IMR-90 (cell line): ENCODE data around the gene MYCBP. TPM values are rescaled to one million over a fixed set of nuclear protein-coding genes. Genes with fewer than 3 reads are reported as not detected.

Experiments
- ATAC-seq: fragments of 200-7000 bp; cut with Tn5 transposase; 2 replicates; pipeline ENCODE4 v1.9.1; 2020; ENCODE audit warnings: low read depth, mild to moderate bottlenecking, moderate library complexity
- BruUV-seq: library from RNA; stranded (reverse); fragments of 400-500 nt; replicated peaks from 2 replicates; lab custom pipeline; 2021; lab: Mats Ljungman, UMichigan
- CTCF ChIA-PET: fragments of 300-600 bp; formaldehyde crosslinking; extraction: SDS; loops from one replicate; lab custom pipeline; 2021; ENCODE audit warnings: antibody characterized with exemption; lab: Yijun Ruan, JAX
- POLR2A ChIA-PET: fragments of 300-600 bp; sonication (Branson Sonifier 250); formaldehyde crosslinking; loops from one replicate; lab custom pipeline; 2022; ENCODE audit warnings: antibody characterized with exemption; ENCODE audit not compliant: unreplicated experiment; lab: Charles Lee
- DNase-seq: peaks from one replicate; pipeline ENCODE4 v3.0.0; 2013
- H2AFZ ChIP-seq: replicated peaks from 2 replicates; pipeline ENCODE3; 2013; ENCODE audit warnings: low read length, mild to moderate bottlenecking; ENCODE audit not compliant: poor library complexity
- H2AK5ac ChIP-seq: 2 replicates; pipeline ENCODE4 v1.6.1; 2013; ENCODE audit warnings: low read depth, low read length, inconsistent platforms
- H2AK9ac ChIP-seq: replicated peaks from 2 replicates; pipeline ENCODE3; 2013; ENCODE audit warnings: mild to moderate bottlenecking, low read depth, low read length, moderate library complexity; ENCODE audit not compliant: poor library complexity
- H2BK120ac ChIP-seq: 2 replicates; pipeline ENCODE4 v1.6.1; 2013; ENCODE audit warnings: low read depth, low read length, inconsistent platforms
- H2BK15ac ChIP-seq: 3 replicates; pipeline ENCODE4 v1.6.1; 2013; ENCODE audit warnings: low read depth, low read length, inconsistent platforms
- H2BK20ac ChIP-seq: 2 replicates; pipeline ENCODE4 v1.6.1; 2013; ENCODE audit warnings: low read depth, mild to moderate bottlenecking, inconsistent platforms, low read length, moderate library complexity
- H2BK5ac ChIP-seq: 2 replicates; pipeline ENCODE4 v1.6.1; 2013; ENCODE audit warnings: mild to moderate bottlenecking, low read depth, low read length, inconsistent platforms; ENCODE audit not compliant: poor library complexity, severe bottlenecking
- H3K14ac ChIP-seq: replicated peaks from 2 replicates; pipeline ENCODE4 v1.6.1; 2013; ENCODE audit warnings: low read depth, low read length, inconsistent platforms
- H3K18ac ChIP-seq: 2 replicates; pipeline ENCODE4 v1.6.1; 2013; ENCODE audit warnings: low read depth, low read length, control low read depth
- H3K23ac ChIP-seq: 2 replicates; pipeline ENCODE4 v1.6.1; 2013; ENCODE audit warnings: low read depth, low read length, inconsistent platforms
- H3K27ac ChIP-seq: 2 replicates; pipeline ENCODE4 v1.5.1; 2013; ENCODE audit warnings: mild to moderate bottlenecking, control low read depth, low read length; ENCODE audit not compliant: insufficient read depth
- H3K27me3 ChIP-seq: 2 replicates; pipeline ENCODE4 v1.6.1; 2013; ENCODE audit warnings: low read length; ENCODE audit not compliant: control insufficient read depth, insufficient read depth
- H3K36me3 ChIP-seq: 2 replicates; pipeline ENCODE4 v1.6.1; 2013; ENCODE audit warnings: low read length, mixed read lengths; ENCODE audit not compliant: control insufficient read depth, insufficient read depth
- H3K4ac ChIP-seq: 2 replicates; pipeline ENCODE4 v1.6.1; 2013; ENCODE audit warnings: low read depth, low read length, inconsistent platforms
- H3K4me1 ChIP-seq: 2 replicates; pipeline ENCODE4 v1.6.1; 2013; ENCODE audit warnings: low read length, mixed read lengths; ENCODE audit not compliant: control insufficient read depth, insufficient read depth
- H3K4me2 ChIP-seq: 2 replicates; pipeline ENCODE4 v1.6.1; 2013; ENCODE audit warnings: low read depth, mild to moderate bottlenecking, control low read depth, low read length, moderate library complexity
- H3K4me3 ChIP-seq: 2 replicates; pipeline ENCODE4 v1.5.1; 2013; ENCODE audit warnings: low read depth, mild to moderate bottlenecking, control low read depth, low read length, moderate library complexity; ENCODE audit not compliant: insufficient read depth
- H3K56ac ChIP-seq: 2 replicates; pipeline ENCODE4 v1.6.1; 2013; ENCODE audit warnings: low read length, inconsistent platforms; ENCODE audit not compliant: insufficient read depth; ENCODE audit errors: extremely low read depth
- H3K79me1 ChIP-seq, 2 experiments: 2 replicates each; pipeline ENCODE4 v1.6.1; 2013; ENCODE audit warnings: low read length in 2 of 2, inconsistent platforms in 1 of 2, low read depth in 1 of 2
- H3K9ac ChIP-seq: 2 replicates; pipeline ENCODE4 v1.6.1; 2013; ENCODE audit warnings: low read depth, low read length, control low read depth
- H3K9me1 ChIP-seq: 2 replicates; pipeline ENCODE4 v1.6.1; 2013; ENCODE audit warnings: low read length, inconsistent platforms; ENCODE audit not compliant: insufficient read depth
- H3K9me3 ChIP-seq: 2 replicates; pipeline ENCODE4 v1.6.1; 2013; ENCODE audit warnings: low read length; ENCODE audit not compliant: control insufficient read depth, insufficient read depth
- H4K20me1 ChIP-seq: 2 replicates; pipeline ENCODE4 v1.6.1; 2013; ENCODE audit warnings: low read length, inconsistent platforms; ENCODE audit not compliant: insufficient read depth
- H4K5ac ChIP-seq: 2 replicates; pipeline ENCODE4 v1.6.1; 2013; ENCODE audit warnings: mild to moderate bottlenecking, low read depth, low read length, control low read depth
- H4K8ac ChIP-seq, 2 experiments: 2 replicates each; pipeline ENCODE4 v1.6.1; 2013; ENCODE audit warnings: low read depth in 2 of 2, low read length in 2 of 2, control low read depth in 1 of 2, inconsistent platforms in 1 of 2
- H4K91ac ChIP-seq: 2 replicates; pipeline ENCODE4 v1.6.1; 2013; ENCODE audit warnings: low read depth, low read length, inconsistent platforms; ENCODE audit not compliant: insufficient read depth
- BHLHE40 ChIP-seq: fragments of 150-350 bp; IDR thresholded peaks from 2 replicates; pipeline ENCODE4 v1.6.1; 2016; ENCODE audit warnings: mild to moderate bottlenecking, low read depth, low read length
- CEBPB ChIP-seq: IDR thresholded peaks from 2 replicates; pipeline ENCODE4 v1.6.1; 2012; ENCODE audit warnings: low read depth, low read length, improper control_type of control experiment
- CHD1 ChIP-seq: IDR thresholded peaks from 2 replicates; pipeline ENCODE4 v1.6.1; 2012; ENCODE audit warnings: low read depth, low read length, improper control_type of control experiment
- CTCF ChIP-seq: conservative IDR thresholded peaks from 2 replicates; pipeline ENCODE4 v1.5.1; 2012; ENCODE audit warnings: mild to moderate bottlenecking, low read depth, low read length, improper control_type of control experiment
- ELK1 ChIP-seq: fragments of 150-350 bp; IDR thresholded peaks from 2 replicates; pipeline ENCODE4 v1.6.1; 2016; ENCODE audit warnings: low read depth, mild to moderate bottlenecking, low read length, moderate library complexity, borderline replicate concordance
- FOS ChIP-seq: fragments of 150-350 bp; IDR thresholded peaks from 2 replicates; pipeline ENCODE4 v1.6.1; 2016; ENCODE audit warnings: low read depth, low read length
- MAFK ChIP-seq: IDR thresholded peaks from 2 replicates; pipeline ENCODE4 v1.6.1; 2012; ENCODE audit warnings: low read depth, low read length, improper control_type of control experiment
- MAZ ChIP-seq: IDR thresholded peaks from 2 replicates; pipeline ENCODE4 v1.6.1; 2012; ENCODE audit warnings: low read depth, mild to moderate bottlenecking, low read length, improper control_type of control experiment, moderate library complexity, borderline replicate concordance
- MXI1 ChIP-seq: IDR thresholded peaks from 2 replicates; pipeline ENCODE4 v1.6.1; 2012; ENCODE audit warnings: low read depth, mild to moderate bottlenecking, low read length, moderate library complexity, borderline replicate concordance
- NFE2L2 ChIP-seq: fragments of 150-350 bp; IDR thresholded peaks from 2 replicates; pipeline ENCODE4 v1.6.1; 2016; ENCODE audit warnings: low read depth, mild to moderate bottlenecking, low read length
- POLR2A ChIP-seq: IDR thresholded peaks from 2 replicates; pipeline ENCODE4 v1.6.1; 2012; ENCODE audit warnings: mild to moderate bottlenecking, low read depth, low read length
- RAD21 ChIP-seq: IDR thresholded peaks from 2 replicates; pipeline ENCODE4 v1.6.1; 2012; ENCODE audit warnings: low read length, improper control_type of control experiment
- RCOR1 ChIP-seq: IDR thresholded peaks from 2 replicates; pipeline ENCODE4 v1.6.1; 2012; ENCODE audit warnings: mild to moderate bottlenecking, low read length, improper control_type of control experiment; ENCODE audit not compliant: insufficient replicate concordance
- RFX5 ChIP-seq: IDR thresholded peaks from 2 replicates; pipeline ENCODE4 v1.8.0; 2012; ENCODE audit warnings: low read depth, mild to moderate bottlenecking, low read length, moderate library complexity
- SMC3 ChIP-seq: fragments of 150-350 bp; IDR thresholded peaks from 2 replicates; pipeline ENCODE4 v1.6.1; 2016; ENCODE audit warnings: low read depth, mild to moderate bottlenecking, antibody characterized with exemption, low read length, moderate library complexity
- USF2 ChIP-seq: fragments of 150-350 bp; IDR thresholded peaks from 2 replicates; pipeline ENCODE4 v1.6.1; 2017; ENCODE audit warnings: mild to moderate bottlenecking, antibody characterized with exemption, low read length, low read depth
- WGBS, 2 experiments: methylation state at CpG; one replicate each; pipeline versions ENCODE4 v1.1.5 to v1.1.7; 2013; ENCODE audit warnings: missing lambda C conversion rate in 2 of 2; ENCODE audit not compliant: insufficient read length in 1 of 2; ENCODE audit errors: extremely low coverage in 2 of 2; 5-methylcytosine and 5-hydroxymethylcytosine counted together
- dilution Hi-C: fragments of 300-500 bp; cut with HindIII; formaldehyde crosslinking; loops from one replicate; pipeline ENCODE4 v1.14.3; 2018; ENCODE audit warnings: low sequenced_read_pairs; ENCODE audit not compliant: unreplicated experiment
- in situ Hi-C: fragments of 300-500 bp; cut with MboI; formaldehyde crosslinking; loops from 3 replicates; pipeline ENCODE4 v1.14.3; 2019; ENCODE audit warnings: low sequenced_read_pairs, inconsistent platforms, mixed read lengths
- intact Hi-C: fragments of 100-400 bp; cut with micrococcal nuclease; formaldehyde crosslinking; loops from 2 replicates; pipeline ENCODE4 v1.10.0; 2022
- polyA plus RNA-seq, 3 experiments: library from polyadenylated mRNA; depleted of rRNA; stranded (reverse); fragments of >200 nt; gene quantifications; 2 replicates each; pipeline ENCODE4 v1.2.3, GENCODE V29; 2012; ENCODE audit warnings: low replicate concordance in 1 of 3
- total RNA-seq: library from RNA; depleted of rRNA; stranded (reverse); fragments of >200 nt; gene quantifications from 2 replicates; pipeline ENCODE4 v1.2.3, GENCODE V29; 2012

MYCBP gene
- total and polyA plus RNA-seq, 2 of the 4 experiments (the other 2 are of a cell fraction), result 9.9 to 11.9 TPM

GRCh38 chr1:38827318-38827717 lies 45.8 kb downstream of the MYCBP start:
- no peak overlapping the region for H3K56ac ChIP-seq
- ChIA-PET POLR2A (no interaction called here), CTCF (interaction anchor here (1.3 kb wide), 1 partner anchor 8 kb away, joined by 5 read pairs; no protein-coding TSS in a partner anchor)
- H2AFZ ChIP-seq, result no peak overlapping the region
- no peak overlapping the region for H3K4me3 ChIP-seq
- in situ Hi-C loops, result no loop called here
- H3K23ac ChIP-seq, result no peak overlapping the region
- H3K9ac ChIP-seq, result no peak overlapping the region
- H3K14ac ChIP-seq, result no peak overlapping the region
- DNase-seq, result no peak
- H3K9me1 ChIP-seq, result no peaks in the 10 kb centered on the region
- no peak overlapping the region for H2BK120ac ChIP-seq
- no peaks in the 10 kb centered on the region for H4K20me1 ChIP-seq
- intact Hi-C loops, result no loop called here
- no TSS peak for BruUV-seq
- H4K8ac ChIP-seq, result no peak overlapping the region
- H2BK20ac ChIP-seq, result no peak overlapping the region
- no peak overlapping the region for H3K4ac ChIP-seq
- H2AK5ac ChIP-seq, result no peak overlapping the region
- H2BK5ac ChIP-seq, result no peak overlapping the region
- no peak overlapping the region for H3K27ac ChIP-seq
- no peak overlapping the region for H2BK15ac ChIP-seq
- H3K27me3 ChIP-seq, result peaks cover 53% of the 10 kb centered on the region
- H3K9me3 ChIP-seq, result no peaks in the 10 kb centered on the region
- peaks cover 4% of the 10 kb centered on the region; the same call in 1 of the 2 replicates for H3K4me1 ChIP-seq
- H3K4me2 ChIP-seq, result no peak overlapping the region
- TF ChIP-seq CTCF (no peak), CHD1 (no peak), MAFK (no peak), FOS (no peak), SMC3 (no peak), BHLHE40 (no peak), POLR2A (no peak), CEBPB (no peak), MAZ (no peak), RAD21 (no peak), MXI1 (no peak), NFE2L2 (no peak), RFX5 (no peak), USF2 (no peak), ELK1 (no peak), RCOR1 (no peak)
- H3K36me3 ChIP-seq, result no peaks in the 10 kb centered on the region
- ATAC-seq, result no peak
- H3K79me1 ChIP-seq, result no peaks in the 10 kb centered on the region
- H2AK9ac ChIP-seq, result no peak overlapping the region
- no peak overlapping the region for H4K91ac ChIP-seq
- no peak overlapping the region for H4K5ac ChIP-seq
- dilution Hi-C loops, result no loop called here
- no CpG with 5 or more reads among the region's 2 CpGs for WGBS, 2 experiments
- no peak overlapping the region for H3K18ac ChIP-seq
